ENCODE measurements around the gene CCDC28A.

CCDC28A gene

DNA sequence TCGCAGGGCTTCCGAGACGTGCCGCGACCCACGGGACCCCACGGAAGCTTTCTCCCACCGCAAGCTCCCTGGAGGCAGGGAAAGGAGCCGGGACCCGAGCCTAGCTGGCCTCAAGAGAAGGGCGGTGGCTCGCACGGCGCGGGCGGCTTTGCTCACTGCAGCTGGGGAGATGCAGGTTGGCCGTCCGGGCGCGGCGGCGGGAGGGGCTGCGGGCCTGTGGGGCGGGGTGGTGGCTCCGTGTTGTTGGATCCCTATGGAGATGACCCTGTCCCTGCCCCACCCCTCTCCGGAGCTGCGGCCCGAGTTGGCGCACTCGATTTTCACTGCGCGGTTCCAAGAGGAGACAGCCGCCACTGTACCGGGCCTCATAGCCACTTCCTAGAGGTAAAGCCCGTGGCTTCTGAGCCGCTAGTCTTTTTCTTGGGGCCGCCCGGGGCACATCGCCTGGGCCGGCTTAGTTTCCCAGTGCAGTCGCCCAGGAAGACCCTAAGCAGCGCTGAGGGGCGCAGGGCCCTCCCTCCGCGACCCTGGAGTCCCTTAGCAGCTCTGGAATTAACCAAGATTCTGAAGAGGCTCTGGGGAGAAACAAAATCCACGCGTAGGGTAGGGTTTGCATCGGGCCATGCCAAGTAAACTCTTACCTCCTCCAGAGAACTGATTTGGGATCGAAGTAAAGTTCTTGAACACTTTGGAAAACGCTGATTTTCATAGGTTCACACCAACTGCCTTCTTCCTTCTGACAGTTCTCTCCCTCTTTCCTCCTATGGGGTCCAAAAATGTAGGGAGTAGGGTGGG lies 22.4 kb downstream of the CCDC28A start, which contains the start of gene ECT2L:
TSS of gene ECT2L (plus strand) at position 279 of the 795 bp plus-strand sequence. CDS start 17,188 bp downstream, outside the sequence.
- Histone ChIP-seq H3K9me3 (no peaks in the 10 kb centered on the region), H3K27ac (no peak within 1 kb of the TSS), H3K27me3 (peaks cover 45% of the 10 kb centered on the region), H3K36me3 (peaks cover 22% of the 10 kb centered on the region), H3K4me3 (ENCODE audit: low read depth in 1 of 2, low read length in 1 of 2) (no peak within 1 kb of the TSS), H3K4me1 (ENCODE audit: control insufficient read depth in 1 of 2, insufficient read depth in 1 of 2, low read depth in 1 of 2, low read length in 1 of 2) (peaks cover 0 to 5% of the 10 kb centered on the region in 2 experiments)
- TF ChIP-seq, protein P1, sequence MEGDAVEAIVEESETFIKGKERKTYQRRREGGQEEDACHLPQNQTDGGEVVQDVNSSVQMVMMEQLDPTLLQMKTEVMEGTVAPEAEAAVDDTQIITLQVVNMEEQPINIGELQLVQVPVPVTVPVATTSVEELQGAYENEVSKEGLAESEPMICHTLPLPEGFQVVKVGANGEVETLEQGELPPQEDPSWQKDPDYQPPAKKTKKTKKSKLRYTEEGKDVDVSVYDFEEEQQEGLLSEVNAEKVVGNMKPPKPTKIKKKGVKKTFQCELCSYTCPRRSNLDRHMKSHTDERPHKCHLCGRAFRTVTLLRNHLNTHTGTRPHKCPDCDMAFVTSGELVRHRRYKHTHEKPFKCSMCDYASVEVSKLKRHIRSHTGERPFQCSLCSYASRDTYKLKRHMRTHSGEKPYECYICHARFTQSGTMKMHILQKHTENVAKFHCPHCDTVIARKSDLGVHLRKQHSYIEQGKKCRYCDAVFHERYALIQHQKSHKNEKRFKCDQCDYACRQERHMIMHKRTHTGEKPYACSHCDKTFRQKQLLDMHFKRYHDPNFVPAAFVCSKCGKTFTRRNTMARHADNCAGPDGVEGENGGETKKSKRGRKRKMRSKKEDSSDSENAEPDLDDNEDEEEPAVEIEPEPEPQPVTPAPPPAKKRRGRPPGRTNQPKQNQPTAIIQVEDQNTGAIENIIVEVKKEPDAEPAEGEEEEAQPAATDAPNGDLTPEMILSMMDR (IDR thresholded peaks at IDR 0.05) = no peak

DNA sequence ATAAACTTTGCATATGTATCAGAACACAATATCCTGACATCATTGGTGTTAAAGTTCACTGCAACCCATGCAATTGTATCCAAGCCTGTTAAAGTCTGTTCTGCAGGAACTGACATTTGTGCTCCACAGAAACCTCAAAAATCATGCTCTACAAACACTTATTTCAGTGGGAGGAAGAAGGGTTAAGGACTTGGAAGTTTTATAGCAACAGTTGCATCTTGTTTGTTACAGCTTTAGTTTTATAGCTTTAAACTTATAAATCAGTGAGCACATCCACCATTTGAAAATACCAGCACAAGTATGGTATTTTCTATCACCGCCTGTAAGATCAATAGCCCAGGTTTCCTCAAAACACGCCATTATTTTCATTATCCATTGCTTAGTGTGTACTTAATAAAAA lies 23.2 kb downstream of the CCDC28A start:
- no peak overlapping the region for H3K4me3 ChIP-seq (ENCODE audit: low read depth in 1 of 2, low read length in 1 of 2)
- H3K27ac ChIP-seq = no peak overlapping the region
- peaks cover 45% of the 10 kb centered on the region for H3K27me3 ChIP-seq
- TF ChIP-seq, protein P1 (IDR thresholded peaks at IDR 0.05) = no peak
- peaks cover 14% of the 10 kb centered on the region for H3K36me3 ChIP-seq
- H3K9me3 ChIP-seq = no peaks in the 10 kb centered on the region
- peaks cover 0 to 5% of the 10 kb centered on the region in 2 experiments for H3K4me1 ChIP-seq (ENCODE audit: control insufficient read depth in 1 of 2, insufficient read depth in 1 of 2, low read depth in 1 of 2, low read length in 1 of 2)

DNA sequence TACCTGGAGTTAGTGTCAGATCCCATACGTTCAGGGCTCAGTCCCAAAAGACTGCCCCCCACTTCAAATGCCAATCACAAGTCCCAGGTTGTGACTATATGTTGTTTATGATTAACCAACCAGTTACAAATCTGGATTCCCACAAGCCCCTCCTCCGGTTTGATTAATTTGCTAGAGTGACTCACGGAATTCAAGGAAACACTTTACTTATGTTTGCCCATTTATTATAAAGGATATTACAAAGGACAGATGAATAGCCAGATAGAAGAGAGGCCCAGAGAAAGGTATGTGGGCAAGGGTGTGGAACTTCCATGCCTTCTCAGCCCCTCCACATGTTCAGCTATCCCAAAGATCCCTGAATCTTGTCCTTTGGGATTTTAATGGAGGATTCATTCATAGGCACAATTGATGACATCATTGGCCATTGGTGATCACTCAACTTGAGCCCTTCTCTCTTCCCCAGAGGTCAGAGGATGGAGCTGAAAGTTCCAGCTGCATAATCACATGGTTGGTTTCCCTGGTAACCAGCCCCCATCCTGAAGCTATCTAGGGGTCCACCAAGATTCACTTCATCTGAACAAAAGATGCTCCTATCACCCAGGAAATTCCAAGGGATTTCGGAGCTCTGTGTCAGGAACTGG lies 24.4 kb downstream of the CCDC28A start:
- Histone ChIP-seq H3K36me3 (peaks cover 3% of the 10 kb centered on the region), H3K9me3 (no peaks in the 10 kb centered on the region), H3K4me3 (ENCODE audit: low read depth in 1 of 2, low read length in 1 of 2) (no peak overlapping the region), H3K27me3 (peaks cover 45% of the 10 kb centered on the region), H3K27ac (no peak overlapping the region), H3K4me1 (ENCODE audit: control insufficient read depth in 1 of 2, insufficient read depth in 1 of 2, low read depth in 1 of 2, low read length in 1 of 2) (peaks cover 0 to 5% of the 10 kb centered on the region in 2 experiments)
- TF ChIP-seq, protein P1 (IDR thresholded peaks at IDR 0.05) = no peak

DNA sequence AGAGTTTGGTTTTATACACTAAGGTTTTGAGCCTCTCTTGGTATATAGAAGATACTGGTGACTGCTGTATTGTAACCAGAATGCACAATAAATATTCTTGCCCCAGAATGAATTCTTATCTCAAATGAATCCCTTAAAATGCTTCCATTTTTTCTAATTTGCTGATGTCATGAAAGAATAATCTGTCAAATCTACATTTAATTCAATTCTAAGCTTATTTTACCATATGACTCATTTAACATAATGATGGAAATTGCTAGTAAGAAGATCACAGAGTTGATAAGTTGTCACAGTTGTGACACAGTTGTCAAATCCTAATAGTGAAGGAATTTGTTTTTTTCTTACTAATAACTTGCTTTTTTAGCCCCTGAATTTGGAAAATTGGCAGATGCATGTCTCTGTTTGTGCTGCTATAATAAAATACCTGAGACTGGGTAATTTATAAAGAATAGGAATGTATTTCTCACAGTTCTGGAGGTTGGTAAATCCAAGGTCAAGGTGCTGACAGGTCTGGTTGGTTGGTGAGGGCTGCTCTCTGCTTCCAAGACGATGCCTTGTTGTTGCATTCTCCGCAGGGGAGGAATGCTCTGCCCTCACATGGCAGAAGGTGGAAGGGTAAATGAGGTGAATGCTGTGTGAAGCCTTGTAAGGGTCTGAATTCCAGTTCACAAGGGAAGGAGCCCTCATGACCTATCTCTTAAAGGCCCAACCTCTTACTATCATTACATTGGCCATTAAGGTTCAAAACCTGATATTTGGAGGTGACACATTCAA lies 27.0 kb downstream of the CCDC28A start:
- no peaks in the 10 kb centered on the region for H3K9me3 ChIP-seq
- H3K27ac ChIP-seq = no peak overlapping the region
- H3K36me3 ChIP-seq = no peaks in the 10 kb centered on the region
- peaks cover 34% of the 10 kb centered on the region for H3K27me3 ChIP-seq
- TF ChIP-seq, protein P1 (IDR thresholded peaks at IDR 0.05) = no peak
- H3K4me1 ChIP-seq (ENCODE audit: control insufficient read depth in 1 of 2, insufficient read depth in 1 of 2, low read depth in 1 of 2, low read length in 1 of 2) = peaks cover 0 to 5% of the 10 kb centered on the region in 2 experiments
- no peak overlapping the region for H3K4me3 ChIP-seq (ENCODE audit: low read depth in 1 of 2, low read length in 1 of 2)

DNA sequence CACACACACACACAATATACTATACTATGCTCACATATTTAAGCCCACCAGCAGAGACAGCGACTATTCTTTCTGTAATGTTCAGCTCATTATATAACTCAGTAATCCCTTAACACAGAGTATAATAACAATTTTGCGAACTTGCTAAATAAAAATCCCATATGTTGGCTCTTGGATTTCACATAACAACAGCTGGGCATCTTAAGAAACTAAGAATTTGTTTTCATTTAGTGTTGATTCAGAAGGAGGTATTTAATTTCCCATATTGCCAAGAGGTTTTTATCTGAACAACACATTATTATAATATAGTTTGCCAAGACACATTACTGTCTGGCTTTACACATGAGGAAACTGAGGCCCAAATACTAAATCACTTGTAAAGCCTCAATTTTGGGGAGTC lies 29.8 kb downstream of the CCDC28A start:
- TF ChIP-seq, protein P1 (IDR thresholded peaks at IDR 0.05) = no peak
- H3K27me3 ChIP-seq = peaks cover 7% of the 10 kb centered on the region
- no peak overlapping the region for H3K4me3 ChIP-seq (ENCODE audit: low read depth in 1 of 2, low read length in 1 of 2)
- H3K27ac ChIP-seq = no peak overlapping the region
- no peaks in the 10 kb centered on the region for H3K36me3 ChIP-seq
- no peaks in the 10 kb centered on the region for H3K9me3 ChIP-seq
- H3K4me1 ChIP-seq (ENCODE audit: control insufficient read depth in 1 of 2, insufficient read depth in 1 of 2, low read depth in 1 of 2, low read length in 1 of 2) = no peaks in the 10 kb centered on the region
